ENCODE data around the gene BAZ1A. TPM values are rescaled to one million over a fixed set of nuclear protein-coding genes. Genes with fewer than 3 reads are reported as not detected.
A peak's percentile ranks its signal among the peaks of the same experiment; 100 is the strongest.

The BAZ1A gene
- total RNA-seq, 1 donor from 2014 or later, result 26.7 TPM

GRCh38 chr14:34711796-34712712 lies 163.1 kb downstream of the BAZ1A start:
- TF ChIP-seq CTCF (IDR thresholded peaks at IDR 0.05), result no peak
- peak overlapping the region; percentile 71 for H3K27ac Mint-ChIP-seq (ENCODE audit: unreplicated experiment)
- H3K4me3 Mint-ChIP-seq (ENCODE audit: unreplicated experiment), result peak overlapping the region; percentile 39
- H3K36me3 Mint-ChIP-seq (ENCODE audit: unreplicated experiment), result peaks cover 2% of the 10 kb centered on the region
- H3K27me3 Mint-ChIP-seq (ENCODE audit: unreplicated experiment), result no peaks in the 10 kb centered on the region
- peaks cover 45% of the 10 kb centered on the region for H3K4me1 Mint-ChIP-seq (ENCODE audit: unreplicated experiment)
- no peak for DNase-seq (ENCODE audit: extremely low spot score, unreplicated experiment)
- no peaks in the 10 kb centered on the region for H3K9me3 Mint-ChIP-seq (ENCODE audit: unreplicated experiment)

GRCh38 chr14:34711169-34711568 lies 164.0 kb downstream of the BAZ1A start:
- Mint-ChIP-seq H3K27ac (ENCODE audit: unreplicated experiment) (peak overlapping the region; percentile 71), H3K27me3 (ENCODE audit: unreplicated experiment) (no peaks in the 10 kb centered on the region), H3K4me1 (ENCODE audit: unreplicated experiment) (peaks cover 45% of the 10 kb centered on the region), H3K36me3 (ENCODE audit: unreplicated experiment) (peaks cover 2% of the 10 kb centered on the region), H3K4me3 (ENCODE audit: unreplicated experiment) (peak overlapping the region; percentile 18), H3K9me3 (ENCODE audit: unreplicated experiment) (no peaks in the 10 kb centered on the region)
- DNase-seq (ENCODE audit: extremely low spot score, unreplicated experiment), result no peak
- TF ChIP-seq CTCF (IDR thresholded peaks at IDR 0.05), result no peak

- H3K27me3 Mint-ChIP-seq (ENCODE audit: unreplicated experiment), result no peaks in the 10 kb centered on the region
- TF ChIP-seq CTCF (IDR thresholded peaks at IDR 0.05), result no peak
- H3K4me1 Mint-ChIP-seq (ENCODE audit: unreplicated experiment), result peaks cover 45% of the 10 kb centered on the region
- DNase-seq (ENCODE audit: extremely low spot score, unreplicated experiment), result no peak
- no peak overlapping the region for H3K4me3 Mint-ChIP-seq (ENCODE audit: unreplicated experiment)
- H3K27ac Mint-ChIP-seq (ENCODE audit: unreplicated experiment), result peak overlapping the region; percentile 71
- H3K9me3 Mint-ChIP-seq (ENCODE audit: unreplicated experiment), result no peaks in the 10 kb centered on the region
- peaks cover 2% of the 10 kb centered on the region for H3K36me3 Mint-ChIP-seq (ENCODE audit: unreplicated experiment)
Measured at GRCh38 chr14:34710744-34711143, 164.4 kb downstream of the BAZ1A start.

GRCh38 chr14:34710006-34710405 lies 165.2 kb downstream of the BAZ1A start:
- Mint-ChIP-seq H3K27me3 (ENCODE audit: unreplicated experiment) (no peaks in the 10 kb centered on the region), H3K27ac (ENCODE audit: unreplicated experiment) (peak overlapping the region; percentile 34), H3K4me1 (ENCODE audit: unreplicated experiment) (peaks cover 45% of the 10 kb centered on the region), H3K36me3 (ENCODE audit: unreplicated experiment) (peaks cover 2% of the 10 kb centered on the region), H3K9me3 (ENCODE audit: unreplicated experiment) (no peaks in the 10 kb centered on the region), H3K4me3 (ENCODE audit: unreplicated experiment) (no peak overlapping the region)
- no peak for TF ChIP-seq CTCF (IDR thresholded peaks at IDR 0.05)
- no peak for DNase-seq (ENCODE audit: extremely low spot score, unreplicated experiment)

GRCh38 chr14:34707722-34708121 lies 167.4 kb downstream of the BAZ1A start:
- H3K4me3 Mint-ChIP-seq (ENCODE audit: unreplicated experiment), result no peak overlapping the region
- no peaks in the 10 kb centered on the region for H3K27me3 Mint-ChIP-seq (ENCODE audit: unreplicated experiment)
- no peak for DNase-seq (ENCODE audit: extremely low spot score, unreplicated experiment)
- no peaks in the 10 kb centered on the region for H3K9me3 Mint-ChIP-seq (ENCODE audit: unreplicated experiment)
- no peaks in the 10 kb centered on the region for H3K36me3 Mint-ChIP-seq (ENCODE audit: unreplicated experiment)
- TF ChIP-seq CTCF (IDR thresholded peaks at IDR 0.05), result no peak
- H3K27ac Mint-ChIP-seq (ENCODE audit: unreplicated experiment), result no peak overlapping the region
- peaks cover 38% of the 10 kb centered on the region for H3K4me1 Mint-ChIP-seq (ENCODE audit: unreplicated experiment)
